Dendritic cell treated with granulocyte-macrophage colony-stimulating factor and Interleukin-4, amounts not matched to agents 40 ng/mL and 50 ng/mL, for 4 days (primary cell): Measurements from ENCODE around the gene CLEC4F.
A peak's percentile ranks its signal among the peaks of the same experiment; 100 is the strongest.

Source experiments
- H3K27ac Mint-ChIP-seq: one replicate; pipeline ENCODE4 v1.8.0; 2022; ENCODE audit warnings: mild to moderate bottlenecking, mixed read lengths
- H3K27me3 Mint-ChIP-seq: one replicate; pipeline ENCODE4 v1.8.0; 2022; ENCODE audit warnings: mild to moderate bottlenecking, mixed read lengths
- H3K36me3 Mint-ChIP-seq: one replicate; pipeline ENCODE4 v1.8.0; 2022; ENCODE audit warnings: low read depth, mixed read lengths
- H3K4me1 Mint-ChIP-seq: one replicate; pipeline ENCODE4 v1.8.0; 2022; ENCODE audit warnings: low read depth, mixed read lengths
- H3K4me3 Mint-ChIP-seq: one replicate; pipeline ENCODE4 v1.8.0; 2022; ENCODE audit warnings: mild to moderate bottlenecking, moderate library complexity, mixed read lengths
- H3K9me3 Mint-ChIP-seq: one replicate; pipeline ENCODE4 v1.8.0; 2022; ENCODE audit warnings: mixed read lengths
- intact Hi-C: fragments of 100-400 bp; cut with micrococcal nuclease; formaldehyde crosslinking; loops from one replicate; pipeline ENCODE4 v1.15.0; 2022

The CLEC4F gene

GRCh38 chr2:70833246-70833645 is 12.8 kb upstream of the CLEC4F start:
- H3K27ac Mint-ChIP-seq: peak overlapping the region; percentile 37
- peaks cover 18% of the 10 kb centered on the region for H3K27me3 Mint-ChIP-seq
- intact Hi-C loops: loop anchor here (5.0 kb wide), 1 partner anchor 41 kb away; the partner anchor contains the start of gene FIGLA
- H3K36me3 Mint-ChIP-seq: no peaks in the 10 kb centered on the region
- H3K4me1 Mint-ChIP-seq: peaks cover 89% of the 10 kb centered on the region
- no peak overlapping the region for H3K4me3 Mint-ChIP-seq
- no peaks in the 10 kb centered on the region for H3K9me3 Mint-ChIP-seq

GRCh38 chr2:70832386-70832785 is 12.0 kb upstream of the CLEC4F start:
- Mint-ChIP-seq H3K27ac (no peak overlapping the region), H3K9me3 (no peaks in the 10 kb centered on the region), H3K36me3 (no peaks in the 10 kb centered on the region), H3K4me3 (no peak overlapping the region), H3K4me1 (peaks cover 85% of the 10 kb centered on the region), H3K27me3 (peaks cover 18% of the 10 kb centered on the region)
- intact Hi-C loops: loop anchor here (5.0 kb wide), 1 partner anchor 40 kb away; the partner anchor contains the start of gene FIGLA

- Mint-ChIP-seq H3K36me3 (no peaks in the 10 kb centered on the region), H3K4me1 (peaks cover 85% of the 10 kb centered on the region), H3K27me3 (peaks cover 18% of the 10 kb centered on the region), H3K27ac (peak overlapping the region; percentile 18), H3K4me3 (no peak overlapping the region), H3K9me3 (no peaks in the 10 kb centered on the region)
- intact Hi-C loops: loop anchor here (5.0 kb wide), 1 partner anchor 40 kb away; the partner anchor contains the start of gene FIGLA
Observed at GRCh38 chr2:70831861-70832260, 11.5 kb upstream of the CLEC4F start.

GRCh38 chr2:70830366-70830765 is 10.0 kb upstream of the CLEC4F start:
- no peaks in the 10 kb centered on the region for H3K9me3 Mint-ChIP-seq

GRCh38 chr2:70829916-70830315 is 9.5 kb upstream of the CLEC4F start:
- H3K9me3 Mint-ChIP-seq: no peaks in the 10 kb centered on the region
- peaks cover 76% of the 10 kb centered on the region for H3K4me1 Mint-ChIP-seq
- H3K27ac Mint-ChIP-seq: no peak overlapping the region
- H3K36me3 Mint-ChIP-seq: no peaks in the 10 kb centered on the region
- H3K4me3 Mint-ChIP-seq: no peak overlapping the region
- intact Hi-C loops: loop anchor here (5.0 kb wide), 1 partner anchor 38 kb away; the partner anchor contains the start of gene FIGLA
- peaks cover 11% of the 10 kb centered on the region for H3K27me3 Mint-ChIP-seq

More at GRCh38 chr2:70830366-70830765, 10.0 kb upstream of the CLEC4F start:
- intact Hi-C loops: loop anchor here (5.0 kb wide), 1 partner anchor 38 kb away; the partner anchor contains the start of gene FIGLA
- Mint-ChIP-seq H3K27me3 (peaks cover 16% of the 10 kb centered on the region), H3K36me3 (no peaks in the 10 kb centered on the region), H3K27ac (no peak overlapping the region), H3K4me1 (peaks cover 77% of the 10 kb centered on the region), H3K4me3 (no peak overlapping the region)

- intact Hi-C loops: no loop called here
- Mint-ChIP-seq H3K4me1 (peaks cover 76% of the 10 kb centered on the region), H3K4me3 (no peak overlapping the region), H3K9me3 (no peaks in the 10 kb centered on the region), H3K27me3 (peaks cover 10% of the 10 kb centered on the region), H3K36me3 (no peaks in the 10 kb centered on the region), H3K27ac (peak overlapping the region; percentile 33)
Observed at GRCh38 chr2:70828914-70829824, 8.8 kb upstream of the CLEC4F start.

- Mint-ChIP-seq H3K4me3 (no peak overlapping the region), H3K27ac (no peak overlapping the region), H3K4me1 (peaks cover 72% of the 10 kb centered on the region), H3K9me3 (no peaks in the 10 kb centered on the region), H3K27me3 (peaks cover 10% of the 10 kb centered on the region), H3K36me3 (no peaks in the 10 kb centered on the region)
- intact Hi-C loops: no loop called here
Observed at GRCh38 chr2:70828115-70828514, 7.7 kb upstream of the CLEC4F start.

- H3K36me3 Mint-ChIP-seq: no peaks in the 10 kb centered on the region
- H3K9me3 Mint-ChIP-seq: no peaks in the 10 kb centered on the region
- H3K27ac Mint-ChIP-seq: peak overlapping the region; percentile 55
- H3K4me3 Mint-ChIP-seq: no peak overlapping the region
- peaks cover 72% of the 10 kb centered on the region for H3K4me1 Mint-ChIP-seq
- intact Hi-C loops: no loop called here
- peaks cover 10% of the 10 kb centered on the region for H3K27me3 Mint-ChIP-seq
Observed at GRCh38 chr2:70827388-70827787, 7.0 kb upstream of the CLEC4F start.

- H3K4me3 Mint-ChIP-seq: no peak overlapping the region
- intact Hi-C loops: no loop called here
- H3K4me1 Mint-ChIP-seq: peaks cover 71% of the 10 kb centered on the region
- H3K9me3 Mint-ChIP-seq: no peaks in the 10 kb centered on the region
- H3K27me3 Mint-ChIP-seq: peaks cover 10% of the 10 kb centered on the region
- no peaks in the 10 kb centered on the region for H3K36me3 Mint-ChIP-seq
- peak overlapping the region; percentile 55 for H3K27ac Mint-ChIP-seq
Observed at GRCh38 chr2:70826696-70827350, 6.4 kb upstream of the CLEC4F start.

- H3K27me3 Mint-ChIP-seq: peaks cover 14% of the 10 kb centered on the region
- H3K4me3 Mint-ChIP-seq: no peak overlapping the region
- intact Hi-C loops: no loop called here
- no peak overlapping the region for H3K27ac Mint-ChIP-seq
- peaks cover 60% of the 10 kb centered on the region for H3K4me1 Mint-ChIP-seq
- H3K9me3 Mint-ChIP-seq: no peaks in the 10 kb centered on the region
- no peaks in the 10 kb centered on the region for H3K36me3 Mint-ChIP-seq
Observed at GRCh38 chr2:70823249-70823648, 2.9 kb upstream of the CLEC4F start.

GRCh38 chr2:70822843-70823242 is 2.4 kb upstream of the CLEC4F start:
- no peaks in the 10 kb centered on the region for H3K36me3 Mint-ChIP-seq
- H3K4me1 Mint-ChIP-seq: peaks cover 59% of the 10 kb centered on the region
- no peak overlapping the region for H3K4me3 Mint-ChIP-seq
- intact Hi-C loops: no loop called here
- H3K27me3 Mint-ChIP-seq: peaks cover 17% of the 10 kb centered on the region
- no peaks in the 10 kb centered on the region for H3K9me3 Mint-ChIP-seq
- H3K27ac Mint-ChIP-seq: peak overlapping the region; percentile 45

- Mint-ChIP-seq H3K36me3 (no peaks in the 10 kb centered on the region), H3K27me3 (peaks cover 35% of the 10 kb centered on the region), H3K4me3 (no peak overlapping the region), H3K4me1 (peaks cover 19% of the 10 kb centered on the region), H3K9me3 (no peaks in the 10 kb centered on the region), H3K27ac (no peak overlapping the region)
- intact Hi-C loops: no loop called here
Observed at GRCh38 chr2:70817284-70817954, 3.0 kb downstream of the CLEC4F start.

- Mint-ChIP-seq H3K4me1 (peaks cover 14% of the 10 kb centered on the region), H3K27me3 (peaks cover 37% of the 10 kb centered on the region), H3K36me3 (no peaks in the 10 kb centered on the region), H3K9me3 (no peaks in the 10 kb centered on the region), H3K4me3 (no peak overlapping the region), H3K27ac (no peak overlapping the region)
- intact Hi-C loops: no loop called here
Observed at GRCh38 chr2:70816726-70817125, 3.7 kb downstream of the CLEC4F start.
